Uterus (tissue), 4 donors: ENCODE data around the gene ACSF2. TPM values are rescaled to one million over a fixed set of nuclear protein-coding genes. Genes with fewer than 3 reads are reported as not detected.

Source experiments
- DNase-seq, 2 donors: peaks; one replicate each; pipeline ENCODE4 v3.0.0-alpha.2; 2019 to 2020
- H3K27ac ChIP-seq, 2 donors: fragments of 200-600 bp; sonication (generic); 1 replicate in 1 of 2; 2 replicates in 1 of 2; pipeline ENCODE4 v1.5.1; 2016 to 2018
- H3K27me3 ChIP-seq, 2 donors: fragments of 200-600 bp; sonication (generic); one replicate each; pipeline ENCODE4 v1.5.1; 2018 to 2019; ENCODE audit warnings: control low read depth in 1 of 2
- H3K36me3 ChIP-seq, 2 donors: fragments of 200-600 bp; sonication (generic); one replicate each; pipeline ENCODE4 v1.5.1; 2019; ENCODE audit warnings: control low read depth in 1 of 2
- H3K4me1 ChIP-seq, 2 donors: fragments of 200-600 bp; sonication (generic); one replicate each; pipeline ENCODE4 v1.5.1; 2018 to 2019; ENCODE audit warnings: control low read depth in 1 of 2
- H3K4me3 ChIP-seq, 2 donors: fragments of 200-600 bp; sonication (generic); 1 replicate in 1 of 2; 2 replicates in 1 of 2; pipeline ENCODE4 v1.5.1; 2018 to 2019; ENCODE audit warnings: mild to moderate bottlenecking in 1 of 2
- H3K9me3 ChIP-seq, 2 donors: fragments of 200-600 bp; sonication (generic); one replicate each; pipeline ENCODE4 v1.5.1; 2019; ENCODE audit warnings: control low read depth in 1 of 2
- CTCF ChIP-seq, 4 experiments: fragments of 200-600 bp in 2 of 4; fragments of 450-650 bp in 2 of 4; sonication (generic) in 2 of 4; IDR thresholded peaks; one replicate each; pipeline ENCODE4 v1.5.1; 2016 to 2019; ENCODE audit warnings: antibody characterized with exemption in 4 of 4, mild to moderate bottlenecking in 2 of 4, moderate library complexity in 1 of 4
- POLR2A ChIP-seq, 2 donors: fragments of 450-650 bp; IDR thresholded peaks; one replicate each; pipeline ENCODE4 v1.6.1; 2016; ENCODE audit warnings: antibody characterized with exemption in 2 of 2, mild to moderate bottlenecking in 1 of 2, moderate library complexity in 1 of 2
- intact Hi-C: fragments of 100-400 bp; cut with DNase I; formaldehyde crosslinking; loops from one replicate; pipeline ENCODE4 v1.15.1; 2023; ENCODE audit warnings: low total_unique reads
- total RNA-seq, 4 donors: library from RNA; depleted of rRNA in 3 of 4; stranded (reverse); fragments of >200 nt in 3 of 4; gene quantifications; one replicate each; pipeline versions ENCODE4 v1.1.0 to v1.2.4, GENCODE V29; 2014 to 2023
- donor health status: DM: yes; HTN: yes; CAD: no.

ACSF2 gene
- total RNA-seq, 4 donors from 2014 or later, result 16.7 to 60.6 (median 45.7) TPM

- intact Hi-C loops, result no loop called here
- Histone ChIP-seq H3K27me3 (no peaks in the 10 kb centered on the region), H3K9me3 (no peaks in the 10 kb centered on the region), H3K36me3 (no peaks in the 10 kb centered on the region), H3K4me1 (no peaks in the 10 kb centered on the region), H3K4me3 (no peak overlapping the region), H3K27ac (no peak overlapping the region)
- DNase-seq, result no peak
- TF ChIP-seq POLR2A (IDR thresholded peaks at IDR 0.05) (no peak), CTCF (IDR thresholded peaks at IDR 0.05) (no peak)
Observed at GRCh38 chr17:50493744-50494143, 67.7 kb downstream of the ACSF2 start.

GRCh38 chr17:50495217-50495823, 69.3 kb downstream of the ACSF2 start:
- TF ChIP-seq CTCF (IDR thresholded peaks at IDR 0.05), result no peak
- no peak for TF ChIP-seq POLR2A (IDR thresholded peaks at IDR 0.05)
- Histone ChIP-seq H3K4me3 (no peak overlapping the region), H3K4me1 (no peaks in the 10 kb centered on the region), H3K27me3 (no peaks in the 10 kb centered on the region), H3K27ac (no peak overlapping the region), H3K36me3 (no peaks in the 10 kb centered on the region), H3K9me3 (no peaks in the 10 kb centered on the region)
- intact Hi-C loops, result no loop called here
- no peak for DNase-seq

GRCh38 chr17:50495918-50496317, 69.9 kb downstream of the ACSF2 start:
- H3K4me1 ChIP-seq, result no peaks in the 10 kb centered on the region
- TF ChIP-seq POLR2A (IDR thresholded peaks at IDR 0.05) (no peak), CTCF (IDR thresholded peaks at IDR 0.05) (no peak)
- intact Hi-C loops, result no loop called here
- H3K4me3 ChIP-seq, result no peak overlapping the region
- H3K27ac ChIP-seq, result no peak overlapping the region
- no peaks in the 10 kb centered on the region for H3K9me3 ChIP-seq
- H3K27me3 ChIP-seq, result no peaks in the 10 kb centered on the region
- DNase-seq, result no peak
- no peaks in the 10 kb centered on the region for H3K36me3 ChIP-seq

- no peaks in the 10 kb centered on the region for H3K36me3 ChIP-seq
- no peaks in the 10 kb centered on the region for H3K27me3 ChIP-seq
- TF ChIP-seq CTCF (IDR thresholded peaks at IDR 0.05), result no peak
- no peak for TF ChIP-seq POLR2A (IDR thresholded peaks at IDR 0.05)
- H3K4me3 ChIP-seq, result no peak overlapping the region
- no peaks in the 10 kb centered on the region for H3K4me1 ChIP-seq
- intact Hi-C loops, result no loop called here
- H3K9me3 ChIP-seq, result no peaks in the 10 kb centered on the region
- no peak overlapping the region for H3K27ac ChIP-seq
- DNase-seq, result no peak
Observed at GRCh38 chr17:50498021-50498874, 72.2 kb downstream of the ACSF2 start.

GRCh38 chr17:50499270-50499669, 73.3 kb downstream of the ACSF2 start:
- intact Hi-C loops, result no loop called here
- H3K4me3 ChIP-seq, result no peak overlapping the region
- no peak for TF ChIP-seq POLR2A (IDR thresholded peaks at IDR 0.05)
- TF ChIP-seq CTCF (IDR thresholded peaks at IDR 0.05), result no peak

More at GRCh38 chr17:50499270-50499669, 73.3 kb downstream of the ACSF2 start:
- H3K4me1 ChIP-seq, result no peaks in the 10 kb centered on the region
- H3K36me3 ChIP-seq, result no peaks in the 10 kb centered on the region
- H3K9me3 ChIP-seq, result no peaks in the 10 kb centered on the region
- H3K27me3 ChIP-seq, result no peaks in the 10 kb centered on the region
- no peak overlapping the region for H3K27ac ChIP-seq
- DNase-seq, result no peak
